Spleen (tissue), 11 donors: ENCODE data around the gene ITPA. TPM values are rescaled to one million over a fixed set of nuclear protein-coding genes. Genes with fewer than 3 reads are reported as not detected.

ENCODE experiments used
- DNase-seq: peaks from one replicate; pipeline ENCODE4 v3.0.0-alpha.2; 2020
- H3K27ac ChIP-seq, 8 donors: fragments of 200-600 bp; sonication (generic) in 7 of 8; 1 replicate in 4 of 8; 2 replicates in 4 of 8; pipeline versions ENCODE4 v1.5.0 to v1.8.0; 2016 to 2021; ENCODE audit warnings: inconsistent platforms in 4 of 8, mild to moderate bottlenecking in 4 of 8, moderate library complexity in 1 of 8
- H3K27me3 ChIP-seq, 7 donors: fragments of 200-600 bp; sonication (generic) in 6 of 7; replicated peaks in 1 of 7; 1 replicate in 4 of 7; 2 replicates in 3 of 7; pipeline versions ENCODE4 v1.5.0 to v1.8.0; 2016 to 2021; ENCODE audit warnings: inconsistent platforms in 3 of 7, mild to moderate bottlenecking in 1 of 7
- H3K36me3 ChIP-seq, 6 donors: fragments of 200-600 bp; sonication (generic) in 5 of 6; 1 replicate in 4 of 6; 2 replicates in 2 of 6; pipeline versions ENCODE4 v1.5.0 to v1.8.0; 2016 to 2021; ENCODE audit warnings: inconsistent platforms in 2 of 6
- H3K4me1 ChIP-seq, 6 donors: fragments of 200-600 bp; sonication (generic) in 5 of 6; 1 replicate in 3 of 6; 2 replicates in 3 of 6; pipeline versions ENCODE4 v1.5.0 to v1.8.0; 2016 to 2021; ENCODE audit warnings: inconsistent platforms in 3 of 6
- H3K4me3 ChIP-seq, 8 donors: fragments of 200-600 bp; sonication (generic) in 7 of 8; 1 replicate in 4 of 8; 2 replicates in 4 of 8; pipeline versions ENCODE4 v1.5.0 to v1.8.0; 2016 to 2021; ENCODE audit warnings: inconsistent platforms in 4 of 8, mild to moderate bottlenecking in 4 of 8, moderate library complexity in 2 of 8
- H3K9me3 ChIP-seq, 8 donors: fragments of 200-600 bp; sonication (generic) in 7 of 8; 1 replicate in 4 of 8; 2 replicates in 4 of 8; pipeline versions ENCODE4 v1.5.0 to v1.8.0; 2016 to 2021; ENCODE audit warnings: inconsistent platforms in 4 of 8
- POLR2A ChIP-seq, 3 donors: fragments of 450-650 bp; IDR thresholded peaks; one replicate each; pipeline ENCODE4 v1.5.1; 2017; ENCODE audit warnings: antibody characterized with exemption in 3 of 3, mild to moderate bottlenecking in 1 of 3
- POLR2AphosphoS5 ChIP-seq, 3 donors: sonication (generic); formaldehyde crosslinking; IDR thresholded peaks; one replicate each; pipeline ENCODE4 v1.5.1; 2017; ENCODE audit warnings: antibody characterized with exemption in 3 of 3
- WGBS, 5 donors: extraction: QIAGEN DNeasy Blood & Tissue Kit in 3 of 5; methylation state at CpG; one replicate each; pipeline versions ENCODE4 v1.1.5 to v1.1.7; 2013 to 2018; 5-methylcytosine and 5-hydroxymethylcytosine counted together
- intact Hi-C: fragments of 100-400 bp; cut with DNase I; formaldehyde crosslinking; loops from one replicate; pipeline ENCODE4 v1.15.0; 2023; ENCODE audit warnings: low total_unique reads
- polyA plus RNA-seq, 3 donors: library from polyadenylated mRNA; stranded (reverse); fragments of 200-250 nt; gene quantifications; one replicate each; pipeline ENCODE4 v1.2.1, GENCODE V29; 2013
- total RNA-seq, 7 donors: library from RNA; depleted of rRNA in 3 of 7; stranded (reverse); fragments of >200 nt in 3 of 7; fragmentation: NEBNext Ultra II Directional in 4 of 7; extraction: Animal tissue kit (Norgen Biotek cat#: 25700) in 4 of 7; gene quantifications; one replicate each; pipeline versions ENCODE4 v1.1.0 to v1.2.1, GENCODE V29; 2016 to 2021
- TF ChIP-seq, protein P1 (sequence below), 11 experiments: fragments of 200-600 bp in 7 of 11; fragments of 450-650 bp in 4 of 11; sonication (generic) in 4 of 11; IDR thresholded peaks in 8 of 11; conservative IDR thresholded peaks in 3 of 11; 1 replicate in 7 of 11; 2 replicates in 4 of 11; pipeline versions ENCODE4 v1.4.0 to v1.8.0; 2016 to 2021; ENCODE audit warnings: antibody characterized with exemption in 11 of 11, inconsistent platforms in 4 of 11, mild to moderate bottlenecking in 1 of 11
- donor health status: healthy with polysubstance abuse.
- donor health status: DM: no; HTN: no; CAD: no; lungs with moderate emphysema.
- donor health status: DM: no; HTN: no; CAD: no.
- donor health status: Bipolar disorder and iron deficiency.
- donor health status: healthy.
- donor health status: DM: no; HTN: no; CAD: no.
- donor health status: DM: yes; HTN: yes; CAD: no.

ITPA gene
- total and polyA plus RNA-seq, 10 donors: 26.1 to 173 (median 43.9) TPM

DNA sequence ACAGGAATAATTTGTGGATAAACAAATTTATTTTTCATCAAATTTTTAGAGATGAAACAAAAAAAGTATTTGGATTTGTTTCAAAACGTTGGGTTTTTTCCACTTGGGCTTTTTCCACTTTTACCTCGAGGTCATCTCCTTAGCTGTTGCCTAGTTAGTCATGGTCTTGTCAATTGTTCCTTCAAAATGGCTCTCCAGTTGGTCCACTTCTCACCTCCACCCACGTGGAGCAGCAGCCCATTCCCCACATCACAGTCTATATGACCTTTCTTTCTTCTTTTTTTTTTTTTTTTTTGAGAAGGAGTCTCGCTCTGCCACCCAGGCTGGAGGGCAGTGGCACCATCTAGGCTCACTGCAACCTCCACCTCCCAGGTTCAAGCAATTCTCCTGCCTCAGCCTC lies 36.4 kb downstream of the ITPA start:
- no peak for DNase-seq
- Histone ChIP-seq H3K27me3 (peaks cover 0 to 67% (median 9%) of the 10 kb centered on the region in 7 donors), H3K4me1 (peaks cover 8 to 22% (median 14%) of the 10 kb centered on the region in 6 donors), H3K36me3 (peaks cover 0 to 7% (median under 1%) of the 10 kb centered on the region in 6 donors), H3K9me3 (no peaks in the 10 kb centered on the region), H3K4me3 (no peak overlapping the region), H3K27ac (no peak overlapping the region)
- WGBS, 5 donors: 57 to 74% (median 65%) methylated on average over 4 of the region's 4 CpGs
- TF ChIP-seq, protein P1, sequence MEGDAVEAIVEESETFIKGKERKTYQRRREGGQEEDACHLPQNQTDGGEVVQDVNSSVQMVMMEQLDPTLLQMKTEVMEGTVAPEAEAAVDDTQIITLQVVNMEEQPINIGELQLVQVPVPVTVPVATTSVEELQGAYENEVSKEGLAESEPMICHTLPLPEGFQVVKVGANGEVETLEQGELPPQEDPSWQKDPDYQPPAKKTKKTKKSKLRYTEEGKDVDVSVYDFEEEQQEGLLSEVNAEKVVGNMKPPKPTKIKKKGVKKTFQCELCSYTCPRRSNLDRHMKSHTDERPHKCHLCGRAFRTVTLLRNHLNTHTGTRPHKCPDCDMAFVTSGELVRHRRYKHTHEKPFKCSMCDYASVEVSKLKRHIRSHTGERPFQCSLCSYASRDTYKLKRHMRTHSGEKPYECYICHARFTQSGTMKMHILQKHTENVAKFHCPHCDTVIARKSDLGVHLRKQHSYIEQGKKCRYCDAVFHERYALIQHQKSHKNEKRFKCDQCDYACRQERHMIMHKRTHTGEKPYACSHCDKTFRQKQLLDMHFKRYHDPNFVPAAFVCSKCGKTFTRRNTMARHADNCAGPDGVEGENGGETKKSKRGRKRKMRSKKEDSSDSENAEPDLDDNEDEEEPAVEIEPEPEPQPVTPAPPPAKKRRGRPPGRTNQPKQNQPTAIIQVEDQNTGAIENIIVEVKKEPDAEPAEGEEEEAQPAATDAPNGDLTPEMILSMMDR (IDR thresholded peaks at IDR 0.05 in 8 of 11, conservative IDR thresholded peaks at IDR 0.05 in 3 of 11): no peak
- no peak for TF ChIP-seq POLR2AphosphoS5 (IDR thresholded peaks at IDR 0.05)
- TF ChIP-seq POLR2A (IDR thresholded peaks at IDR 0.05): no peak
- intact Hi-C loops: no loop called here

DNA sequence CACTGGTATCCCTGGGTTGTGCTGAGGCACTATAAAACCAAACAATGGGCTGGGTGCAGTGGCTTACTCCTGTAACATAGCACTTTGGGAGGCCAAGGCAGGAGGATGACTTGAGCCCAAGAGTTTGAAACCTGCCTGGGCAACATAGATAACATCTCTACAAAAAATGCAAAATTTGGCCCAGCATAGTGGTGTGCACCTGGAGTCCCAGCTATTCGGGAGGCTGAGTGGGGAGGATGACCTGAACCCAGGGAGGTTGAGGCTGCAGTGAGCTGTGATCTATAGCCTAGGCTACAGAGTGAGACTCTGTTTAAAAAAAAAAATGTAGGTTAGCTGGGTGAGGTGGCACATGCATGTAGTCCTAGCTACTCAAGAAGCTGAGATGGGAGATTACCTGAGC lies 37.4 kb downstream of the ITPA start:
- no peak for DNase-seq
- 90 to 100% (median 92%) methylated on average over 1 of the region's 1 CpG for WGBS, 5 donors
- Histone ChIP-seq H3K27ac (no peak overlapping the region), H3K36me3 (peaks cover 0 to 16% (median 6%) of the 10 kb centered on the region in 6 donors), H3K4me3 (no peak overlapping the region), H3K4me1 (peaks cover 8 to 22% (median 14%) of the 10 kb centered on the region in 6 donors), H3K27me3 (peaks cover 0 to 58% (median 7%) of the 10 kb centered on the region in 7 donors), H3K9me3 (no peaks in the 10 kb centered on the region)
- TF ChIP-seq POLR2A (IDR thresholded peaks at IDR 0.05) (no peak), POLR2AphosphoS5 (IDR thresholded peaks at IDR 0.05) (no peak)
- TF ChIP-seq, protein P1 (IDR thresholded peaks at IDR 0.05 in 8 of 11, conservative IDR thresholded peaks at IDR 0.05 in 3 of 11): no peak
- intact Hi-C loops: no loop called here

DNA sequence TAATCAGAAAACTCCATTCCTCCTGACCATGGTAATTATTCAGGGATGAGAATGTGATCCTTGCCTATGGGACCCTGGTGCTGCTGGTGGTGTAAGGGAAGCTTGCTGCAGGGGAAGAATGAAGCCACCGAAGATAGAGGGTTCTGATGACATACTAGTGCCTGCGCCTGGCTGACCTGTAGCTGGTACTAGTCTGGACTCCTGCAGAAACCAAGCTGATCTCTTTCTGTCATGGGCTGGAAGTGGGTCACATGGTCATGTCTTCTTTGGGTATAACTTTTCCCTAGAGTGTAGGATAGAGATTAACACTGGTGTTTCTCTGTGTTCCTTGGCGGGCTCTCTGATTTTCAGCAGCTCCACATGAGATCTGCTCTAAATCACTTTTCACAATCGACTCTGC lies 38.3 kb downstream of the ITPA start:
- no peaks in the 10 kb centered on the region for H3K9me3 ChIP-seq
- 68 to 77% (median 72%) methylated on average over 4 of the region's 4 CpGs for WGBS, 5 donors
- intact Hi-C loops: no loop called here
- H3K27me3 ChIP-seq: peaks cover 0 to 51% (median 7%) of the 10 kb centered on the region in 7 donors
- peaks cover 8 to 22% (median 14%) of the 10 kb centered on the region in 6 donors for H3K4me1 ChIP-seq
- H3K4me3 ChIP-seq: no peak overlapping the region
- peaks cover 0 to 26% (median 13%) of the 10 kb centered on the region in 6 donors for H3K36me3 ChIP-seq
- no peak overlapping the region for H3K27ac ChIP-seq
- no peak for DNase-seq
- TF ChIP-seq POLR2AphosphoS5 (IDR thresholded peaks at IDR 0.05): no peak
- TF ChIP-seq POLR2A (IDR thresholded peaks at IDR 0.05): no peak
- TF ChIP-seq, protein P1 (IDR thresholded peaks at IDR 0.05 in 8 of 11, conservative IDR thresholded peaks at IDR 0.05 in 3 of 11): no peak

DNA sequence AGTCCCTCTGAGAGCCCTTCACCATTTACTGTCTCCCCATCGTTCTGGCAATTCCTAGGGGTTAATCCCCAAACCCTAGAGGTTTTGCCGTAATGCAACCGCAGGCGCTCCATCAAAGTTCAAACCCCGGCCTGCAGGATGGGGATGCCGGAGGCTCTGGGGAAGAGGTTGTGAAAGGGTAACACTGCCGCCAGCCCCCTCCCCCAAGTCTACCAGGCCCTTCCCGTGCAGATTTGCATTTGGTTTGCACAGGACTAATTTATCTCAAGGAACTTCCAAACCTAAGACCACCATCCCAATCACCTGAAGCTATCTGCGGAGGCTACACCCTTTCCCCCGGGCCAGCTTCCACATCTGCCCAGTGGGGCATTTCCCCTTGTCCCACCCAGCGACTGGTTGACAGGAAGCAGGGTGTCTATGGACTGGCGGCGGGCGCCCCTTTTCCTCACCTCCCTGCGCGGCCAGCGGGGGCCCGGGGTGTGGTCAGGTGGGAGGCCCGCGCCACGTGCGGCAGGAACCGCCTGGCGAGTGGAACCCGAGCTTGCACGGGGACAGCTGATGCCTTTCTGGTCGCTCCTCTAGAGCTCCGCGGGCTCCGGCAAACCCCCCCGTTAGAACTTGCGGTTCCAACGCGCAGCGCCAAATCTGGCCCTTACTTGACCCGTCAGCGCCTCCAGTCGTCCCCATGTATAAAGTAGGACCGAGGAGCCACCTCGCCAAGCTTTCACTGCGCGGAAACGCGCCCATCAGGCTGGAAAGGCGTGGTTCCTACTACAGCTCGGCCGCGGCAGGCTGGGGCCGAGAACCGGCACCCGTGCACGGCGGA lies 39.1 kb downstream of the ITPA start:
- WGBS, 5 donors: 6 to 16% (median 6%) methylated on average over 34 to 53 of the region's 53 CpGs
- H3K9me3 ChIP-seq: no peaks in the 10 kb centered on the region
- peak; percentile 74 for DNase-seq
- H3K4me1 ChIP-seq: peaks cover 8 to 22% (median 14%) of the 10 kb centered on the region in 6 donors
- peaks cover 0 to 45% (median 7%) of the 10 kb centered on the region in 7 donors for H3K27me3 ChIP-seq
- peaks cover 0 to 33% (median 20%) of the 10 kb centered on the region in 6 donors for H3K36me3 ChIP-seq
- TF ChIP-seq POLR2AphosphoS5 (IDR thresholded peaks at IDR 0.05) (peak in 2 of 3 donors; percentile 52 to 64), POLR2A (IDR thresholded peaks at IDR 0.05) (no peak)
- TF ChIP-seq, protein P1 (IDR thresholded peaks at IDR 0.05 in 8 of 11, conservative IDR thresholded peaks at IDR 0.05 in 3 of 11): no peak
- peak overlapping the region in 4 of 8 donors; percentile 4 to 54 (median 16) for H3K4me3 ChIP-seq
- no peak overlapping the region for H3K27ac ChIP-seq
- intact Hi-C loops: no loop called here
